ENCODE results near the gene GRXCR1. TPM values are rescaled to one million over a fixed set of nuclear protein-coding genes. Genes with fewer than 3 reads are reported as not detected.

Gene GRXCR1
- total and polyA plus RNA-seq, 2 of the 4 experiments (the other 2 are of a cell fraction): not detected

GRCh38 chr4:42985976-42986375, 93.5 kb downstream of the GRXCR1 start:
- H3K36me3 ChIP-seq (ENCODE audit: control insufficient read depth, insufficient read depth, low read length): no peaks in the 10 kb centered on the region
- CTCF ChIA-PET: no interaction called here
- no peak overlapping the region for H2BK15ac ChIP-seq (ENCODE audit: low read depth, low read length)
- no peak overlapping the region for H3K4me3 ChIP-seq (ENCODE audit: insufficient read depth, low read depth, low read length)
- no peaks in the 10 kb centered on the region for H4K20me1 ChIP-seq (ENCODE audit: insufficient read depth, low read length)
- dilution Hi-C loops (cut with HindIII; ENCODE audit: low sequenced_read_pairs, unreplicated experiment): no loop called here
- BruUV-seq (replicated peaks): no TSS peak
- TF ChIP-seq RFX5 (IDR thresholded peaks at IDR 0.05; ENCODE audit: low read depth, low read length): no peak
- TF ChIP-seq RAD21 (IDR thresholded peaks at IDR 0.05; ENCODE audit: low read length): no peak
- TF ChIP-seq NFE2L2 (IDR thresholded peaks at IDR 0.05; ENCODE audit: low read depth, low read length): no peak
- TF ChIP-seq, protein P1, sequence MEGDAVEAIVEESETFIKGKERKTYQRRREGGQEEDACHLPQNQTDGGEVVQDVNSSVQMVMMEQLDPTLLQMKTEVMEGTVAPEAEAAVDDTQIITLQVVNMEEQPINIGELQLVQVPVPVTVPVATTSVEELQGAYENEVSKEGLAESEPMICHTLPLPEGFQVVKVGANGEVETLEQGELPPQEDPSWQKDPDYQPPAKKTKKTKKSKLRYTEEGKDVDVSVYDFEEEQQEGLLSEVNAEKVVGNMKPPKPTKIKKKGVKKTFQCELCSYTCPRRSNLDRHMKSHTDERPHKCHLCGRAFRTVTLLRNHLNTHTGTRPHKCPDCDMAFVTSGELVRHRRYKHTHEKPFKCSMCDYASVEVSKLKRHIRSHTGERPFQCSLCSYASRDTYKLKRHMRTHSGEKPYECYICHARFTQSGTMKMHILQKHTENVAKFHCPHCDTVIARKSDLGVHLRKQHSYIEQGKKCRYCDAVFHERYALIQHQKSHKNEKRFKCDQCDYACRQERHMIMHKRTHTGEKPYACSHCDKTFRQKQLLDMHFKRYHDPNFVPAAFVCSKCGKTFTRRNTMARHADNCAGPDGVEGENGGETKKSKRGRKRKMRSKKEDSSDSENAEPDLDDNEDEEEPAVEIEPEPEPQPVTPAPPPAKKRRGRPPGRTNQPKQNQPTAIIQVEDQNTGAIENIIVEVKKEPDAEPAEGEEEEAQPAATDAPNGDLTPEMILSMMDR (conservative IDR thresholded peaks at IDR 0.05; ENCODE audit: low read depth, low read length): no peak
- no peak for TF ChIP-seq POLR2A (IDR thresholded peaks at IDR 0.05; ENCODE audit: low read depth, low read length)
- TF ChIP-seq MXI1 (IDR thresholded peaks at IDR 0.05; ENCODE audit: borderline replicate concordance, low read depth, low read length): no peak
- TF ChIP-seq USF2 (IDR thresholded peaks at IDR 0.05; ENCODE audit: low read depth, low read length): no peak
- no peak for TF ChIP-seq FOS (IDR thresholded peaks at IDR 0.05; ENCODE audit: low read depth, low read length)
- no peak for TF ChIP-seq CHD1 (IDR thresholded peaks at IDR 0.05; ENCODE audit: low read depth, low read length)
- no peak for TF ChIP-seq MAZ (IDR thresholded peaks at IDR 0.05; ENCODE audit: borderline replicate concordance, low read depth, low read length)
- TF ChIP-seq CEBPB (IDR thresholded peaks at IDR 0.05; ENCODE audit: low read depth, low read length): no peak
- no peak overlapping the region for H3K18ac ChIP-seq (ENCODE audit: low read depth, low read length)
- no peak overlapping the region for H3K4me2 ChIP-seq (ENCODE audit: low read depth, low read length)
- DNase-seq (no peak), ATAC-seq (ENCODE audit: low read depth) (no peak)
- H3K27me3 ChIP-seq (ENCODE audit: control insufficient read depth, insufficient read depth, low read length): no peaks in the 10 kb centered on the region
- no peak overlapping the region for H3K23ac ChIP-seq (ENCODE audit: low read depth, low read length)
- no peak overlapping the region for H2AFZ ChIP-seq (replicated peaks; ENCODE audit: low read length, poor library complexity)
- no peak overlapping the region for H4K8ac ChIP-seq (ENCODE audit: low read depth in 2 of 2, low read length in 2 of 2)
- no peak overlapping the region for H2AK9ac ChIP-seq (replicated peaks; ENCODE audit: low read depth, low read length, poor library complexity)
- H3K79me1 ChIP-seq (ENCODE audit: low read depth in 1 of 2, low read length in 2 of 2): no peaks in the 10 kb centered on the region
- peaks cover 4% of the 10 kb centered on the region for H3K9me3 ChIP-seq (ENCODE audit: control insufficient read depth, insufficient read depth, low read length)
- no peak overlapping the region for H4K5ac ChIP-seq (ENCODE audit: low read depth, low read length)
- no peak overlapping the region for H2BK120ac ChIP-seq (ENCODE audit: low read depth, low read length)
- POLR2A ChIA-PET (ENCODE audit: unreplicated experiment): no interaction called here
- H2BK5ac ChIP-seq (ENCODE audit: low read depth, low read length, poor library complexity, severe bottlenecking): no peak overlapping the region
- intact Hi-C loops (cut with micrococcal nuclease): no loop called here
- H3K14ac ChIP-seq (replicated peaks; ENCODE audit: low read depth, low read length): no peak overlapping the region
- no peak overlapping the region for H3K9ac ChIP-seq (ENCODE audit: low read depth, low read length)
- H4K91ac ChIP-seq (ENCODE audit: insufficient read depth, low read depth, low read length): no peak overlapping the region
- H2AK5ac ChIP-seq (ENCODE audit: low read depth, low read length): no peak overlapping the region
- no peak overlapping the region for H2BK20ac ChIP-seq (ENCODE audit: low read depth, low read length)
- H3K9me1 ChIP-seq (ENCODE audit: insufficient read depth, low read length): no peaks in the 10 kb centered on the region
- H3K56ac ChIP-seq (ENCODE audit: extremely low read depth, insufficient read depth, low read length): no peak overlapping the region
- H3K4me1 ChIP-seq (ENCODE audit: control insufficient read depth, insufficient read depth, low read length): no peaks in the 10 kb centered on the region
- no peak overlapping the region for H3K4ac ChIP-seq (ENCODE audit: low read depth, low read length)
- in situ Hi-C loops (cut with MboI; ENCODE audit: low sequenced_read_pairs): no loop called here
- H3K27ac ChIP-seq (ENCODE audit: insufficient read depth, low read length): no peak overlapping the region

Measured in IMR-90 (cell line).